GM18858 (cell line): ENCODE data around the gene RGPD6.
"Not testable (repeated sequence)": the region's sequence is repeated elsewhere in the genome, so short reads cannot be mapped to it uniquely, and the experiment has no call there.

Experiments
- ATAC-seq: cut with Tn5 transposase; IDR thresholded peaks from one replicate; pipeline ENCODE4 v1.9.1; 2021; ENCODE audit not compliant: unreplicated experiment

The RGPD6 gene

GRCh38 chr2:110576763-110577416 lies at the start of gene RGPD6:
Gene RGPD6 (minus strand): TSS chr2:110577222. CDS start chr2:110577024, 198 bp downstream.
- ATAC-seq, result peak; percentile 97

- ATAC-seq, result not testable (repeated sequence)
These were observed 42.4 kb upstream of the RGPD6 start for GRCh38 chr2:110619326-110619939.

- ATAC-seq, result not testable (repeated sequence)
These were observed 36.9 kb upstream of the RGPD6 start for GRCh38 chr2:110613927-110614326.

GRCh38 chr2:110610613-110611250 lies 33.7 kb upstream of the RGPD6 start:
- not testable (repeated sequence) for ATAC-seq

- not testable (repeated sequence) for ATAC-seq
These were observed 33.0 kb upstream of the RGPD6 start for GRCh38 chr2:110609843-110610612.

- not testable (repeated sequence) for ATAC-seq
These were observed 31.9 kb upstream of the RGPD6 start for GRCh38 chr2:110608788-110609502.

- not testable (repeated sequence) for ATAC-seq
These were observed 28.0 kb upstream of the RGPD6 start for GRCh38 chr2:110605057-110605456.

- not testable (repeated sequence) for ATAC-seq
These were observed 27.0 kb upstream of the RGPD6 start for GRCh38 chr2:110603917-110604591.

- not testable (repeated sequence) for ATAC-seq
These were observed 25.1 kb upstream of the RGPD6 start for GRCh38 chr2:110602139-110602538.

- ATAC-seq, result not testable (repeated sequence)
These were observed 15.0 kb upstream of the RGPD6 start for GRCh38 chr2:110591973-110592372.

GRCh38 chr2:110589677-110590330 lies 12.8 kb upstream of the RGPD6 start:
- not testable (repeated sequence) for ATAC-seq

GRCh38 chr2:110588520-110588919 lies 11.5 kb upstream of the RGPD6 start:
- ATAC-seq, result not testable (repeated sequence)

- ATAC-seq, result not testable (repeated sequence)
These were observed 2.4 kb upstream of the RGPD6 start for GRCh38 chr2:110579216-110579965.

GRCh38 chr2:110578429-110578828 lies 1.4 kb upstream of the RGPD6 start:
- ATAC-seq, result not testable (repeated sequence)

GRCh38 chr2:110499755-110500377 lies 77.2 kb downstream of the RGPD6 start:
- peak; percentile 87 for ATAC-seq

GRCh38 chr2:110496027-110496426 lies 81.0 kb downstream of the RGPD6 start:
- not testable (repeated sequence) for ATAC-seq

- not testable (repeated sequence) for ATAC-seq
These were observed 82.5 kb downstream of the RGPD6 start for GRCh38 chr2:110494488-110494887.

GRCh38 chr2:110488991-110489390 lies 88.0 kb downstream of the RGPD6 start:
- not testable (repeated sequence) for ATAC-seq
